ENCODE measurements around the gene DOCK2. TPM values are rescaled to one million over a fixed set of nuclear protein-coding genes. Genes with fewer than 3 reads are reported as not detected.
"Not testable (repeated sequence)": the region's sequence is repeated elsewhere in the genome, so short reads cannot be mapped to it uniquely, and the experiment has no call there.

Gene DOCK2
- polyA plus RNA-seq, 1 experiment, result 1.6 TPM

- Histone ChIP-seq H3K9me3 (ENCODE audit: control insufficient read depth, insufficient read depth, low read length) (no peaks in the 10 kb centered on the region), H3K4me3 (ENCODE audit: low read depth, low read length) (no peak overlapping the region), H3K27me3 (ENCODE audit: control insufficient read depth, insufficient read depth, low read length) (no peaks in the 10 kb centered on the region), H3K27ac (ENCODE audit: low read depth, low read length) (no peak overlapping the region)
- no peak for DNase-seq (ENCODE audit: low read depth, low spot score)
- ChIA-PET POLR2A (no interaction called here), CTCF (no interaction called here)
- TF ChIP-seq, protein P1, sequence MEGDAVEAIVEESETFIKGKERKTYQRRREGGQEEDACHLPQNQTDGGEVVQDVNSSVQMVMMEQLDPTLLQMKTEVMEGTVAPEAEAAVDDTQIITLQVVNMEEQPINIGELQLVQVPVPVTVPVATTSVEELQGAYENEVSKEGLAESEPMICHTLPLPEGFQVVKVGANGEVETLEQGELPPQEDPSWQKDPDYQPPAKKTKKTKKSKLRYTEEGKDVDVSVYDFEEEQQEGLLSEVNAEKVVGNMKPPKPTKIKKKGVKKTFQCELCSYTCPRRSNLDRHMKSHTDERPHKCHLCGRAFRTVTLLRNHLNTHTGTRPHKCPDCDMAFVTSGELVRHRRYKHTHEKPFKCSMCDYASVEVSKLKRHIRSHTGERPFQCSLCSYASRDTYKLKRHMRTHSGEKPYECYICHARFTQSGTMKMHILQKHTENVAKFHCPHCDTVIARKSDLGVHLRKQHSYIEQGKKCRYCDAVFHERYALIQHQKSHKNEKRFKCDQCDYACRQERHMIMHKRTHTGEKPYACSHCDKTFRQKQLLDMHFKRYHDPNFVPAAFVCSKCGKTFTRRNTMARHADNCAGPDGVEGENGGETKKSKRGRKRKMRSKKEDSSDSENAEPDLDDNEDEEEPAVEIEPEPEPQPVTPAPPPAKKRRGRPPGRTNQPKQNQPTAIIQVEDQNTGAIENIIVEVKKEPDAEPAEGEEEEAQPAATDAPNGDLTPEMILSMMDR (IDR thresholded peaks at IDR 0.05; ENCODE audit: low read depth, low read length), result no peak
Measured at GRCh38 chr5:169808118-169808581, 171.1 kb downstream of the DOCK2 start.

GRCh38 chr5:169808880-169809279 lies 171.8 kb downstream of the DOCK2 start:
- H3K27me3 ChIP-seq (ENCODE audit: control insufficient read depth, insufficient read depth, low read length); POLR2A ChIA-PET; DNase-seq (ENCODE audit: low read depth, low spot score); H3K9me3 ChIP-seq (ENCODE audit: control insufficient read depth, insufficient read depth, low read length); H3K27ac ChIP-seq (ENCODE audit: low read depth, low read length); H3K4me3 ChIP-seq (ENCODE audit: low read depth, low read length): not testable (repeated sequence)
- CTCF ChIA-PET, result interaction anchor here (0.9 kb wide), 1 partner anchor 18 kb away, joined by 4 read pairs; no protein-coding TSS in a partner anchor

GRCh38 chr5:169809281-169809680 lies 172.2 kb downstream of the DOCK2 start:
- Histone ChIP-seq H3K9me3 (ENCODE audit: control insufficient read depth, insufficient read depth, low read length) (no peaks in the 10 kb centered on the region), H3K27me3 (ENCODE audit: control insufficient read depth, insufficient read depth, low read length) (no peaks in the 10 kb centered on the region), H3K27ac (ENCODE audit: low read depth, low read length) (no peak overlapping the region), H3K4me3 (ENCODE audit: low read depth, low read length) (no peak overlapping the region)
- no peak for DNase-seq (ENCODE audit: low read depth, low spot score)
- TF ChIP-seq, protein P1 (IDR thresholded peaks at IDR 0.05; ENCODE audit: low read depth, low read length), result no peak
- ChIA-PET POLR2A (no interaction called here), CTCF (interaction anchor here (0.6 to 3.0 kb wide), 3 partner anchors 18 to 171 kb away, joined by 4 to 11 read pairs (median 4); partner anchors contain the start of gene INSYN2B)

GRCh38 chr5:169810524-169810923 lies 173.4 kb downstream of the DOCK2 start:
- ChIA-PET CTCF (interaction anchor here (0.6 to 3.0 kb wide), 3 partner anchors 28 to 170 kb away, joined by 3 to 11 read pairs (median 3); partner anchors contain the start of gene INSYN2B), POLR2A (no interaction called here)
- H3K27me3 ChIP-seq (ENCODE audit: control insufficient read depth, insufficient read depth, low read length), result no peaks in the 10 kb centered on the region
- TF ChIP-seq, protein P1 (IDR thresholded peaks at IDR 0.05; ENCODE audit: low read depth, low read length), result no peak
- H3K9me3 ChIP-seq (ENCODE audit: control insufficient read depth, insufficient read depth, low read length), result no peaks in the 10 kb centered on the region
- no peak overlapping the region for H3K27ac ChIP-seq (ENCODE audit: low read depth, low read length)
- DNase-seq (ENCODE audit: low read depth, low spot score), result no peak
- no peak overlapping the region for H3K4me3 ChIP-seq (ENCODE audit: low read depth, low read length)

DNA sequence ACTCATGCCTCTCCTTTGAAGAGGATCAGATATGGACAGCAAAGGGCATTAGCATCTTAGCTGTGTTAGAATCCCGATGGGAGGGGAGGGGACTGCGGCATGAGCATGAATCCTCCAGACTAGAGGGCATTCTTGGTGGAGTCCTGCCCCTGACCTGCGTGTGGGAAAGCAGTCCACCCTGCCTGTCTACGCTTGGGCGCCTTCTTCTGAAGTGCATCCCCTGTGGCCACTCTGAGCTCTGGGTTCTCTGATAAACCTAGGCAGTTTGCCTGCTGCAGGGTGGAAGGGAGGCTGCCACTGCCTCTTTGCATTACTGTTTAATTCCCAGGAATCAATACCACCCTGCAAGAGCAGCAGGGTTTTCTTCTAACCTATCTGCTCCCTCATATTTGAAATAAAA lies 173.9 kb downstream of the DOCK2 start:
- POLR2A ChIA-PET, result no interaction called here
- CTCF ChIA-PET, result interaction anchor here (0.7 to 3.0 kb wide), 2 partner anchors 109 to 169 kb away, joined by 3 to 11 read pairs; partner anchors contain the start of gene INSYN2B
- TF ChIP-seq, protein P1 (IDR thresholded peaks at IDR 0.05; ENCODE audit: low read depth, low read length), result no peak

More for the DNA sequence above, 173.9 kb downstream of the DOCK2 start:
- H3K27ac ChIP-seq (ENCODE audit: low read depth, low read length), result no peak overlapping the region
- no peak for DNase-seq (ENCODE audit: low read depth, low spot score)
- H3K9me3 ChIP-seq (ENCODE audit: control insufficient read depth, insufficient read depth, low read length), result no peaks in the 10 kb centered on the region
- no peaks in the 10 kb centered on the region for H3K27me3 ChIP-seq (ENCODE audit: control insufficient read depth, insufficient read depth, low read length)
- no peak overlapping the region for H3K4me3 ChIP-seq (ENCODE audit: low read depth, low read length)

Data from AG04450 (cell line).